ENCODE data around the gene C2orf15. TPM values are rescaled to one million over a fixed set of nuclear protein-coding genes. Genes with fewer than 3 reads are reported as not detected.

The C2orf15 gene
- total and polyA plus RNA-seq, 2 of the 8 experiments (the other 6 are each of a cell fraction or from before 2014, with no cell fraction given): 3.6 to 6.5 TPM

- TF ChIP-seq CTBP2 (IDR thresholded peaks at IDR 0.05; ENCODE audit: borderline replicate concordance, insufficient read depth, insufficient read length, low read length): no peak
- no peak for TF ChIP-seq POU5F1 (IDR thresholded peaks at IDR 0.05; ENCODE audit: low read depth, low read length)
- TF ChIP-seq EGR1 (IDR thresholded peaks at IDR 0.05; ENCODE audit: borderline replicate concordance, low read depth, low read length): no peak
- TF ChIP-seq SP2 (IDR thresholded peaks at IDR 0.05; ENCODE audit: low read length): no peak
- no peak for TF ChIP-seq JUND (IDR thresholded peaks at IDR 0.05; ENCODE audit: low read length)
- no peak for TF ChIP-seq CEBPB (IDR thresholded peaks at IDR 0.05; ENCODE audit: low read depth, low read length)
- no peak for TF ChIP-seq CBX5 (IDR thresholded peaks at IDR 0.05; ENCODE audit: low read depth, low read length)
- no peak for TF ChIP-seq CHD2 (IDR thresholded peaks at IDR 0.05; ENCODE audit: low read length)
These were observed 45.5 kb downstream of the C2orf15 start (continued) for GRCh38 chr2:99187011-99187410.

All from H1 (cell line).